GM19239 (cell line): ENCODE results near the gene SHISA5.
"Not testable (repeated sequence)": the region's sequence is repeated elsewhere in the genome, so short reads cannot be mapped to it uniquely, and the experiment has no call there.

Source experiments
- DNase-seq: peaks from one replicate; pipeline ENCODE4 v3.0.0; 2011; ENCODE audit warnings: low spot score; ENCODE audit not compliant: insufficient read length
- FAIRE-seq: peaks from 2 replicates; lab custom pipeline; 2011; peaks lifted over from hg19 to GRCh38; lab: Jason Lieb, UNC

SHISA5 gene

GRCh38 chr3:48478626-48479555 lies 25.1 kb downstream of the SHISA5 start:
- FAIRE-seq = peak; percentile 94
- DNase-seq = no peak

GRCh38 chr3:48477959-48478520 lies 25.9 kb downstream of the SHISA5 start:
- no peak for DNase-seq
- FAIRE-seq = no peak

DNA sequence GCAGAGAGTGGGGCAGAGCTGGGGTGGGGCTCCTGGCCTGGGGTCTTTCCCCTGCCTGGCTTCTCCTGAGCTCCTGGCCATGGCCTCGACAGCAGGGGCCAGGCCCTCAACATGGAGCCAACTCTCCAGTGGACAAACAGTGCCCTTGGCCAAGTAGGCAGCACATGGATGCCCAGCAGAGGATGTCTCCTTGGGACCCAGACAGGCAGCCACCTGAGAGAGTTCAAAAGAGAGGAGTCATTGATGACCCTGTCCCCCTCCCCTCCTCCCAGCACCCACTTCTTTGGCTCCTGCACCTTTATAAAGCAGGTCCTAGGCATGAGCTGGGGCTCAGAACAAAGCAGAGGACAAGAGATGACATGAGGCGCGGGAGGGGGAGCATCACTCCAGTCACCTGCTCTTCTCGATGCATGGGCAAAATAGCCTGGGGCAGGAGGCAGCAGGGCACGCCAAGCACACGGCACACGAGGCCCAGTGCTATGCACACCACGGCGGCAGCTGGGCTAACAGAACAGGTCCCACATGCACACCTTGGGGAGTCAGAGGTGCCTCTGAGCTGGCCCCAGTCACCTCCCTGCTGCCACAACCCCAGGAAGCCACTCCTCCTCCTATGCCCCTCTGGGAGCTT lies 27.4 kb downstream of the SHISA5 start:
- DNase-seq (no peak), FAIRE-seq (peak; percentile 66)

DNA sequence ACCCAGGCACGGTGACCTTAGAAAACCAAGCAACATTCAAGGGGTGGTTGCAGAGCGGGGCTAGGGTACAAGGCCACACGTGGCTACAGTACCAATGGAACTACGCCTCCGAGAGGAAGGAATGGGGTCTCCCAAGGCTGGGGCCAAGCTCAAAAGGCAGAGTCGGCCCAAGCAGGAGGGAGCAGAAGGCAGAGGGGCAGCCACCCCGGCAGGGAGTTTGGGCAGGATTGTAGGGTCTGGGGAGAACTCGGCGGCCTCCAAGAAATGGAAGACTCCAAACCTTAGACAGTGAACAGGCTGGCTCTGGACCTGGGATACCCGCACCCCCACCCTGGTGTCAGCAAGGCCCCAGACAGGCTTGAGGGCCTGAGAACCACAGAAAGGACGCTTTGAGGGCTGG lies 28.8 kb downstream of the SHISA5 start:
- DNase-seq (no peak), FAIRE-seq (no peak)

- peak; percentile 21 for FAIRE-seq
Observed at GRCh38 chr3:48474619-48475018, 29.4 kb downstream of the SHISA5 start.

DNA sequence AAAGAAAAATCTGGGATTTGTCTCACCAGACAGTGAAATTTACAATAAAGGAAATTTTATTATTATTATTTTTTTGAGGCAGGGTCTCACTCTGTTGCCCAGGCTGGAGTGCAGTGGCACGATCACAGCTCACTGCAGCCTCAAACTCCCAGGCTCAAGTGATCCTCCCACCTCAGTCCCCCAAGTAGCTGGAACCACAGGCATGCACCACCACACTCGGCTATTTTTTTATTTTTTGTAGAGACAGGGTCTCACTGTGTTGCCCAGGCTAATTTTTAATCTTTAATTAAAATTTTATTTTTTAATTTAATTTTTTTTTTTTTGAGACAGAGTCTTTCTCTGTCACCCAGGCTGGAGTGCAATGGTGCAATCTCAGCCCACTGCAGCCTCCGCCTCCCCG lies 29.9 kb downstream of the SHISA5 start:
- not testable (repeated sequence) for DNase-seq, FAIRE-seq

More at GRCh38 chr3:48474619-48475018, 29.4 kb downstream of the SHISA5 start:
- no peak for DNase-seq

DNA sequence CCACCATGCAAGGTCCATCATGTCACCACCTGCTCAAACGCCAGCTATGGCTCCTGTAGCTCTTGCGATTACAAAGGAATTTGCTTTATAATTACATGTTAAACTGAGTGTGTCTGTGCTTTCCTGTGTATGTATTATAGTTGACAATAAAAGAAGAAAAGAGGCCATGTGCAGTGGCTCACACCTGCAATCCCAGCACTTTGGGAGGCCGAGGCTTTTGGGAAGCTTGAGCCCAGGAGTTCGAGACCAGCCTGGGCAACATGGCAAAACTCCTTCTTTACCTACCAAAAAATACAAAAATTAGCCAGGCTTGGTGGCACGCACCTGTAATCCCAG lies 30.4 kb downstream of the SHISA5 start:
- no peak for DNase-seq
- no peak for FAIRE-seq

DNA sequence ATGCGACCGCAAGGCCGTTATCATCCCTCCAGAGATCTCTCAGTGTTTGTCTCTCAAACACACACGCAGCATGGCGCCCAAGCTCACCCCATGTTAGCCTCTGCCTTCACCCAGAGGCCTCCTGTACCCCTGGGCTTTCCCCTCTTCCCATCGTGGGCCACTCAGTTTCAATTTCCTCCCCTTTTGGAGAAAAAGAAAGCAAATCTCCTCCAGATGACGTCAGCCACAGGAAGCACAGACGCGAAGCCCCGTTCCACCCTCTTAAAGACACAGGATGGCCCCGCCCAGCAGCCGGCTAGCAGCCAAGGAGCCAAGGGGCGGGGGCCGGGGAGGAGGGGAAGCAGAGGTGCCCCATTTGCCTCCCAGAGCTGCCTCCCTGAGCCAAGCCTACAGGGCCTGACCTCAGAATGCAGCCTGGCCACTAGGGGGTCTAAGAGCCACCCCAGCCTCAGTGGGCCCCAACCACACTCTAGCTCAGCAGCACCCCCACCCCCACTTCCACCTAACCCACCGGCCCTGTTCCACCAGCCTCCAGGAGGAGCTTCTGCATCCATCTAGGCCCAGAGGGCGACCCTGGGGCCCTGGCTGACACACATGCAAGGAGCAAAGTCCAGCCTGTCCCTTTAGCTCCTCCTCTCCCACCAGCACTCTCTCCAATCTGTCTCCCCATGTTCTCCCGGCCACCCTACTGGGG lies 30.9 kb downstream of the SHISA5 start:
- DNase-seq = peak; percentile 88
- peak; percentile 100 for FAIRE-seq

DNA sequence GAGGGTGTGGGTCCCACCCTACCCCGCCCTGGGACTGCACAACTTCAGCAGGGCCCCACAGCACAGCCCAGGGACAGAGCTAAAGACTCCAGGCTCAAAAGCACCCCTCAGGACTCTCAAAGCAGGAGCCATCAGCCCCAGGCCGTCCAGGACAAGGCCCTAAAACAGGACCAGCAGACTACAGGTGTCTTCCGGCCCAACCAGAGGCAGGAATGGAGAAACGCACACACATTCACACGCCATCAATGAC lies 31.4 kb downstream of the SHISA5 start:
- FAIRE-seq (no peak), DNase-seq (no peak)

- no peak for FAIRE-seq
- no peak for DNase-seq
Observed at GRCh38 chr3:48470286-48470685, 33.7 kb downstream of the SHISA5 start.

DNA sequence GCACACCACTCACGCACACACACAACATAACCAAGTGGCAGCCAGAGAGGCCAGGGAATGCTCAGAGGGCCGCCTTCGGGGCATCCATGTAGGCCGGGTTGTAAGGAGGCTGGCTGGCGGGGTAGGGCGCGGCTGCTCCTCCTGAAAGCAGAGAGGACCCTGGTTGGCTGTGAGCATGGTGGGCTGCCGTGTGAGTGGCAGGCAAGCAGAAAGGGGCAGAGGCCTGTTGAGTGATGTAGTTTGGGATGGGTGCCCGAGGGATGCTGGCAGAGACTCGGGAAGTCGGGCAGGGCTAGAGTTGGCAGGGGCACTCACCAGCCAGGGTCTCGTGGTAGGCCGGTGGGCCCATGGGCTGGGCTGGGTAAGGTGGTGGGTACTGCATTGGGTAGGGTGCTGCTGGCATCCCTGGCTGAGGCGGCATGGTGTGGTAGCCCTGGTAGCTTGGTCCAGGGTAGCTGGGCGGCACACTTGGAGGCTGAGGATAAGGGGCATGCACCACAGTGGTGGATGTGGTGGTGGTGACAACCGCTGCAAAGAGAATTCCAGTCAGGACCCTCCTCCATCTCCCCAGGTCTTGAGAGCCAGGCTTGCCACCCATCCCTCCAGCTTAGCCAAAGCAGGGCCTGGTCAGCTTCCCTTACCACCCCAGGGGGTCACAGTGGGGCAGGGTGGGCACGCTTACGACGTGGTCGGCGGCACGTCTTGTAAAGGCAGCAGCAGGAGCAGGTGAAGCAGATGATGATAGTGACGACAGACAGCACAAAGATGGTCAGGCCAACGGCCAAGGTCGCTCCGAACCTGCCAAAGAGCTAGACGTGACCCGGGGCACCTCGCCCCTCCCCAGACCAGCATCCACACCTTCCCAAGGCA lies 34.7 kb downstream of the SHISA5 start:
- no peak for DNase-seq
- no peak for FAIRE-seq

- no peak for FAIRE-seq
- DNase-seq = no peak
Observed at GRCh38 chr3:48468329-48468731, 35.6 kb downstream of the SHISA5 start.

GRCh38 chr3:48467473-48468267 lies 36.3 kb downstream of the SHISA5 start:
- no peak for DNase-seq

GRCh38 chr3:48467110-48467454 lies 36.9 kb downstream of the SHISA5 start:
- FAIRE-seq = peak; percentile 37
- DNase-seq = no peak

More at GRCh38 chr3:48467473-48468267, 36.3 kb downstream of the SHISA5 start:
- FAIRE-seq = no peak

- peak; percentile 67 for FAIRE-seq
- no peak for DNase-seq
Observed at GRCh38 chr3:48466386-48467109, 37.4 kb downstream of the SHISA5 start.

DNA sequence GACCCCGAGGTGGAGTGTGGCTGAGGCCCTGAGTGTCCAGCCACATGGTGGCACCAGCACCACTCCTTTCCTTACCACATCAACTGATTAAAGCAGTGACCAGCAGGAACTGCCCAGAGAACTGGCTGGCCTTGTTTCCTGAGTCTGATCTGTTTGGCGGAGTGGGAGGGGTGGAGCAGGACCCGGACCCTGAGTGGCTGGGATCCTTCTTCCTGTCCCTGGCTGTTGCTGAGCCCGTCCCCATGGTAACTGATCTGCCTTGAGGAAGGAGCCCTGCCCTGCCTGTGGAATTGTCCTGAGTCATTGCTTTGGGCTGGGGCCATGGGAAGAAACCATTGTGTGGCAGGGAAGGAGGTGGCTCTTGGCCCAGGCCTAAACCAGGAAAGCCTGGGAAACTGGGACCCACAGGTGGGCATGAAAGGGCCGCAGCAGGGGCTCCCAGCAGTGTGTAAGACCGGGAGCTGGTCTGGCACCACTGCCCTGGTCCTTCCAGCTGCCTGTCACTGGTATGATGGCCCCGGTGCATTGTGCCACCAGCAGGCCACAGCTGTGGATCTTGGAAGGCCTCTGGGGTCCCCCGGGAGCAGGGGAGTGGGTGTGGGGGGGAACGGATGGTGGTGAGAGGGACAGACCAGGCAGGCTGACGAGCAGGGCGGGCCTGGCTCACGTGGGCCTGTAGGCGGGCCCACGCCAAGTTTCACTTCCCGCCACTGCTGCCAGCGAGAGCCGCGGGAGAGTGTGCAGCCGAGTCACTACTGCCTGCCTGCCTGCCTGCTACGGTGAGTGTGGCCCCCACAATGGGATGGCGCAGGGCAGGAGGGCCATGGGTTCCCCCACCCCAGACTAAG lies 38.2 kb downstream of the SHISA5 start:
- DNase-seq (peak; percentile 86), FAIRE-seq (peak; percentile 100)

DNA sequence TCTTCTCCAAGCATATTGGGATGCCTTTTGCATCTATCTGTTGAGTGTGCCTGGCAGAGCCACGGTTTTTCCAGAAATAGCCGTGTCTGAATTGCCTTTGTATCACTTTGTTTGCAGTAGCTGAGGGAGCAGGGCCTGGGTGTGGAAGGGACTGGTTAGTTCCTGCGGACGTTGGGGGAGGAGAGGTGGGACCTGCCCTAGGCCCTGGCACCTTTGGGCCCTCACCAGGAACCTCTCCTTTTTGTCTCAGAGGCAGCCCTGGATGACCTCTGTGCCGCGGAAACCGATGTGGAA lies 38.8 kb downstream of the SHISA5 start:
- no peak for DNase-seq
- peak; percentile 18 for FAIRE-seq

DNA sequence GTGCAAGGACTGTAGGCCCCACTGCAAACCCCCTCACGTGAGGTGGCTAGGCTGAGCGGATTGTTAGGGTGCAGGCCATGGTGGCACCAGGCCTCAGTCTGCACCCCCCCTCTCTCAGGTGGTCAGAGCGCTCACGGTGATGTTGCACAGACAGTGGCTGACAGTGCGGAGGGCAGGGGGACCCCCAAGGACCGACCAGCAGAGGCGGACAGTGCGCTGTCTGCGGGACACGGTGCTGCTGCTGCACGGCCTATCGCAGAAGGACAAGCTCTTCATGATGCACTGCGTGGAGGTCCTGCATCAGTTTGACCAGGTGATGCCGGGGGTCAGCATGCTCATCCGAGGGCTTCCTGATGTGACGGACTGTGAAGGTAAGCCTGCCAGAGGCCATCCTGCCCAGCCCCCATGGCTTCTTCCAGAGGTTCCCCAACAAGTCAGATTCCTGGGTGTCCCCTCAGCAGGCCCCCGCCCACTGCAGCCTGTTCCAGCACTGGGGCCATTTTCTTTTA lies 39.2 kb downstream of the SHISA5 start:
- no peak for DNase-seq
- no peak for FAIRE-seq
